Uterus (tissue), 4 donors: ENCODE measurements around the gene MSI1. TPM values are rescaled to one million over a fixed set of nuclear protein-coding genes. Genes with fewer than 3 reads are reported as not detected.
"Not testable (repeated sequence)": the region's sequence is repeated elsewhere in the genome, so short reads cannot be mapped to it uniquely, and the experiment has no call there.

Experiments
- DNase-seq, 2 donors: peaks; one replicate each; pipeline ENCODE4 v3.0.0-alpha.2; 2019 to 2020
- H3K27ac ChIP-seq, 2 donors: fragments of 200-600 bp; sonication (generic); 1 replicate in 1 of 2; 2 replicates in 1 of 2; pipeline ENCODE4 v1.5.1; 2016 to 2018
- H3K27me3 ChIP-seq, 2 donors: fragments of 200-600 bp; sonication (generic); one replicate each; pipeline ENCODE4 v1.5.1; 2018 to 2019; ENCODE audit warnings: control low read depth in 1 of 2
- H3K36me3 ChIP-seq, 2 donors: fragments of 200-600 bp; sonication (generic); one replicate each; pipeline ENCODE4 v1.5.1; 2019; ENCODE audit warnings: control low read depth in 1 of 2
- H3K4me1 ChIP-seq, 2 donors: fragments of 200-600 bp; sonication (generic); one replicate each; pipeline ENCODE4 v1.5.1; 2018 to 2019; ENCODE audit warnings: control low read depth in 1 of 2
- H3K4me3 ChIP-seq, 2 donors: fragments of 200-600 bp; sonication (generic); 1 replicate in 1 of 2; 2 replicates in 1 of 2; pipeline ENCODE4 v1.5.1; 2018 to 2019; ENCODE audit warnings: mild to moderate bottlenecking in 1 of 2
- H3K9me3 ChIP-seq, 2 donors: fragments of 200-600 bp; sonication (generic); one replicate each; pipeline ENCODE4 v1.5.1; 2019; ENCODE audit warnings: control low read depth in 1 of 2
- CTCF ChIP-seq, 4 experiments: fragments of 200-600 bp in 2 of 4; fragments of 450-650 bp in 2 of 4; sonication (generic) in 2 of 4; IDR thresholded peaks; one replicate each; pipeline ENCODE4 v1.5.1; 2016 to 2019; ENCODE audit warnings: antibody characterized with exemption in 4 of 4, mild to moderate bottlenecking in 2 of 4, moderate library complexity in 1 of 4
- POLR2A ChIP-seq, 2 donors: fragments of 450-650 bp; IDR thresholded peaks; one replicate each; pipeline ENCODE4 v1.6.1; 2016; ENCODE audit warnings: antibody characterized with exemption in 2 of 2, mild to moderate bottlenecking in 1 of 2, moderate library complexity in 1 of 2
- intact Hi-C: fragments of 100-400 bp; cut with DNase I; formaldehyde crosslinking; loops from one replicate; pipeline ENCODE4 v1.15.1; 2023; ENCODE audit warnings: low total_unique reads
- total RNA-seq, 4 donors: library from RNA; depleted of rRNA in 3 of 4; stranded (reverse); fragments of >200 nt in 3 of 4; gene quantifications; one replicate each; pipeline versions ENCODE4 v1.1.0 to v1.2.4, GENCODE V29; 2014 to 2023
- donor health status: DM: yes; HTN: yes; CAD: no.

MSI1 gene
- total RNA-seq, 4 donors from 2014 or later: 0.29 to 12.0 (median 2.9) TPM; not detected in 1

- Histone ChIP-seq H3K4me1 (no peaks in the 10 kb centered on the region), H3K9me3 (no peaks in the 10 kb centered on the region), H3K27me3 (no peaks in the 10 kb centered on the region), H3K27ac (no peak overlapping the region), H3K4me3 (no peak overlapping the region), H3K36me3 (no peaks in the 10 kb centered on the region)
- no peak for TF ChIP-seq CTCF (IDR thresholded peaks at IDR 0.05)
- TF ChIP-seq POLR2A (IDR thresholded peaks at IDR 0.05): no peak
- intact Hi-C loops: no loop called here
- DNase-seq: no peak
Measured at GRCh38 chr12:120337730-120338129, 31.2 kb downstream of the MSI1 start.

GRCh38 chr12:120336392-120336791 lies 32.6 kb downstream of the MSI1 start:
- H3K4me1 ChIP-seq, H3K36me3 ChIP-seq, intact Hi-C loops, H3K27ac ChIP-seq, DNase-seq, H3K4me3 ChIP-seq, H3K27me3 ChIP-seq, H3K9me3 ChIP-seq: not testable (repeated sequence)

- H3K27ac ChIP-seq, H3K27me3 ChIP-seq, H3K4me3 ChIP-seq, intact Hi-C loops, H3K4me1 ChIP-seq, H3K9me3 ChIP-seq, H3K36me3 ChIP-seq: not testable (repeated sequence)
- DNase-seq: peak; percentile 42 to 50
- TF ChIP-seq CTCF (IDR thresholded peaks at IDR 0.05): peak; percentile 47 to 65 (median 56)
Measured at GRCh38 chr12:120335447-120335846, 33.5 kb downstream of the MSI1 start.

- Histone ChIP-seq H3K4me3 (no peak overlapping the region), H3K36me3 (no peaks in the 10 kb centered on the region), H3K27me3 (no peaks in the 10 kb centered on the region), H3K4me1 (no peaks in the 10 kb centered on the region), H3K27ac (no peak overlapping the region), H3K9me3 (no peaks in the 10 kb centered on the region)
- intact Hi-C loops: no loop called here
- no peak for DNase-seq
- no peak for TF ChIP-seq CTCF (IDR thresholded peaks at IDR 0.05)
- no peak for TF ChIP-seq POLR2A (IDR thresholded peaks at IDR 0.05)
Measured at GRCh38 chr12:120332523-120332922, 36.4 kb downstream of the MSI1 start.

- no peak overlapping the region for H3K4me3 ChIP-seq
- no peaks in the 10 kb centered on the region for H3K9me3 ChIP-seq
- no peak overlapping the region for H3K27ac ChIP-seq
- DNase-seq: no peak
- no peaks in the 10 kb centered on the region for H3K4me1 ChIP-seq
- TF ChIP-seq CTCF (IDR thresholded peaks at IDR 0.05) (no peak), POLR2A (IDR thresholded peaks at IDR 0.05) (no peak)
- no peaks in the 10 kb centered on the region for H3K36me3 ChIP-seq
- H3K27me3 ChIP-seq: no peaks in the 10 kb centered on the region
- intact Hi-C loops: no loop called here
Measured at GRCh38 chr12:120332041-120332440, 36.9 kb downstream of the MSI1 start.

GRCh38 chr12:120331390-120331789 lies 37.6 kb downstream of the MSI1 start:
- no peak for TF ChIP-seq CTCF (IDR thresholded peaks at IDR 0.05)
- TF ChIP-seq POLR2A (IDR thresholded peaks at IDR 0.05): no peak
- intact Hi-C loops: no loop called here
- Histone ChIP-seq H3K27ac (no peak overlapping the region), H3K9me3 (no peaks in the 10 kb centered on the region), H3K27me3 (no peaks in the 10 kb centered on the region), H3K36me3 (no peaks in the 10 kb centered on the region), H3K4me3 (no peak overlapping the region), H3K4me1 (no peaks in the 10 kb centered on the region)
- no peak for DNase-seq
